Activated CD8-positive, alpha-beta memory T cell treated with anti-CD3 and anti-CD28 coated beads, Interleukin-2, amount 50 U/mL, for 24 hours (primary cell): ENCODE data around the gene OR2V1.
"Not testable (repeated sequence)": the region's sequence is repeated elsewhere in the genome, so short reads cannot be mapped to it uniquely, and the experiment has no call there.

ENCODE experiments used
- DNase-seq: peaks from one replicate; pipeline ENCODE4 v3.0.0-alpha.2; 2020; ENCODE audit errors: extremely low read depth

OR2V1 gene

DNA sequence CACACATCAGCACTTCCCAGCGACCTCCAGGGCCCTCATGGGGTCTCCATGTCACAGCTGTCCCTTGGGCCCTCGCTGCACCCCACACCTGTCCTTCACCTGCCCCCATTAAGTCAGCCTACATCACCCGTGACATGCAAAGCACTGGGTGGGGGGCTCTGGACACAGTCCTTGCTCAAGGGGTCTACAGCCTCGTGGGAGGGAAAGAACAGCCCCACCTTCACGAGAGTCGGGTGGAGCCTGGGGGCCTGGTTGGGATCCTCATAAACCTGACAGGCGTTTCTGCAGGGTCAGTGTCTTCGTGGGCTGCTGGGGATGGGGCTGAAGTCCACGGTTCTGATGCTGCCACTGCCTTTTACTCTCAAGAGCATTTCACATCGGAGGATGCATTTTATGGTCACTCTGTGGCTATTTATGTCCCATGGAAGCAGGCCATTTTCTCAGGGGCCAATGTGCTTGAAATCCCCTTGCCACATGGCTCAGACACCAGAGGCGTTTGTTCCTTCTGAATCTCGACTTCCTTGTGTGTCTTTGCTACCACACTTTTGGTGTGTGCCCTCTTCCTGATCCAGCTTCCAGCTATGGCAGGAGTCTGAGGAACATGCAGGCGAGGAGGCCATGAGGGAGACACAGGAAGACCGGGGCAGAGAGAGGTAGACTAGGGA lies at the start of gene OR2V1:
Gene OR2V1, minus strand, starts transcription at position 338 of the 665 bp plus-strand sequence. CDS start 5,865 bp downstream, outside the sequence.
- DNase-seq: no peak

DNA sequence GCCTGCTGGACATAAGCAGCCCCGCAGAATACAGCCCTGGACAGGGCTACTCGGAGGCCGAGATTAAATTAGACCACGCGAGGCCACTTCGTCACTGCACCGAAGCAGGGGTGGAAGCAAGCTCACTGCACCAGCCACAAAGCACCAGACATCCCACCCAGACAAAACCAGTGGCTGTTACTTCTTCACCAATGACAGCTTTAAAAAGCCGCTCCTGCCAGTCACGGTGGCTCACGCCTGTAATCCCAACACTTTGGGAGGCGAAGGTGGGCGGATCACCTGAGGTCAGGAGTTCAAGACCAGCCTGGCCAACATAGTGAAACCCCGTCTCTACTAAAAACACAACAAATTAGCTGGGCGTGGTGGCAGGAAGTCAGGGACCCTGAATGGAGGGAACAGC lies 46.6 kb upstream of the OR2V1 start:
- DNase-seq: not testable (repeated sequence)

DNA sequence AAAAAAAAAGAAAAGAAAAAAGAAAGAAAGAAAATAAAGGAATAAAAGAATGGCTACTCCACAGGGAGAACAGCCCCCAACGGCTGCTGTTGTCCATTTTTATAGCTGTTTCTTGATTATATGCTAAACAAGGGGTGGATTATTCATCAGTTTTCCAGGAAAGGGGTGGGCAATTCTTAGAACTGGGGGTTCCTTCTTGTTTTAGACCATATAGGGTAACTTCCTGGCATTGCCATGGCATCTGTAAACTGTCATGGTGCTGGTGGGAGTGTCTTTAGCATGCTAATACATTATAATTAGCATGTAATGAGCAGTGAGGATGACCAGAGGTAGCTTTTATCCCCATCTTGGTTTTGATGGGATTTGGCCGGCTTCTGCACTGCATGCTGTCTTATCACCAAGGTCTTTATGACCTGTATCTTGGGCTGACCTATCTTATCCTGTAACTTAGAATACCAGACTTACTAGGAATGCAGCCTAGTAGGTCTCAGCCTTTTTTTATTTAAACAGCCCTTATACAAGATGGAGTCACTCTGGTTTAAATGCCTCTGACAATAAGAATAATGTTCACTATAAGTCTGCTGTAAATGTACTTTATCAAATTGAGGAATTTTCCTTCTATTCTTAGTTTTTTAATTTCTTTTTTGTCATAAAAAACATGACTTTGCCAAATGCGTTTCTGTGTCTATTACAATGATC lies 45.4 kb upstream of the OR2V1 start:
- DNase-seq: no peak

DNA sequence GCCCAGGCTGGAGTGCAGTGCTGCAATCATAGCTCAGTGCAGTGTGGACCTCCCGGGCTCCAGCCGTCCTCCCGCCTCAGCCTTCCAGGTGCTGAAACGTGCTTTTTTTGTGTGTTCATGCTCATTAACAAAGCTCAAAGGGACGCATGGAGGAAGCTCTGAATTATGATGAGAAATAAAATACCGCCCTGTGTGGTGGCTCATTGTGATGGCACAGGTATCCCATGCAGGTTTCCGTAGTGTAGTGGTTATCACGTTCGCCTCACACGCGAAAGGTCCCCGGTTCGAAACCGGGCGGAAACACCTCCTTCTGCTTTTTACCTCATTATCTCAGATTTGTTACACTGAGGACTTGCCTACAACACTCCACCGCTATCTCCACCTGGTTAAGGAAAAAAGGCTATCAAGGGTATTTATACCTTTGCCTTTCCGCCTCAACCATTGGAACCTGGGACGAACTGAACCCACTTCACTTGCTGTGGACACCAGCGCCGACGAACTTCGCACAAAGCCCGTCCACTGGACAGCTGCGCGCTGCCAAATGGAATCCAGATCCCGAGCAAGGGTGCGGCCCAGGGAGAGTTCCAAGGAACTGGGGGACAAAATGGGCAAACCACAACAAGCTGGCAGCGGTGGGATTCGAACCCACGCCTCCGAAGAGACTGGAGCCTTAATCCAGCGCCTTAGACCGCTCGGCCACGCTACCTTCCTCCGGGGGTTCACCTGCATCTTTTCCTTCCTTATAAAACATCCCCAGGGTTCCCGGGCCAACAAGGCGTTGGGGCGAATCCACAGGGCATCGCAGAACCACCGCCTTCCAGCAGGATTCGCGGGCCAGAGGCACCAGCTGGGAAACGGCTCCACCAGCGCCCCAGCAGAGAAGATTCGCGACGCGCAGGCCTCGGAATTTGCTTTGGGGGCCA lies 42.7 kb upstream of the OR2V1 start:
- no peak for DNase-seq

- DNase-seq: no peak
These were observed 42.1 kb upstream of the OR2V1 start for GRCh38 chr5:181173027-181173419.

- no peak for DNase-seq
These were observed 40.8 kb upstream of the OR2V1 start for GRCh38 chr5:181171782-181172181.

- DNase-seq: no peak
These were observed 40.0 kb upstream of the OR2V1 start for GRCh38 chr5:181170996-181171395.

- no peak for DNase-seq
These were observed 39.4 kb upstream of the OR2V1 start for GRCh38 chr5:181170237-181170825.

DNA sequence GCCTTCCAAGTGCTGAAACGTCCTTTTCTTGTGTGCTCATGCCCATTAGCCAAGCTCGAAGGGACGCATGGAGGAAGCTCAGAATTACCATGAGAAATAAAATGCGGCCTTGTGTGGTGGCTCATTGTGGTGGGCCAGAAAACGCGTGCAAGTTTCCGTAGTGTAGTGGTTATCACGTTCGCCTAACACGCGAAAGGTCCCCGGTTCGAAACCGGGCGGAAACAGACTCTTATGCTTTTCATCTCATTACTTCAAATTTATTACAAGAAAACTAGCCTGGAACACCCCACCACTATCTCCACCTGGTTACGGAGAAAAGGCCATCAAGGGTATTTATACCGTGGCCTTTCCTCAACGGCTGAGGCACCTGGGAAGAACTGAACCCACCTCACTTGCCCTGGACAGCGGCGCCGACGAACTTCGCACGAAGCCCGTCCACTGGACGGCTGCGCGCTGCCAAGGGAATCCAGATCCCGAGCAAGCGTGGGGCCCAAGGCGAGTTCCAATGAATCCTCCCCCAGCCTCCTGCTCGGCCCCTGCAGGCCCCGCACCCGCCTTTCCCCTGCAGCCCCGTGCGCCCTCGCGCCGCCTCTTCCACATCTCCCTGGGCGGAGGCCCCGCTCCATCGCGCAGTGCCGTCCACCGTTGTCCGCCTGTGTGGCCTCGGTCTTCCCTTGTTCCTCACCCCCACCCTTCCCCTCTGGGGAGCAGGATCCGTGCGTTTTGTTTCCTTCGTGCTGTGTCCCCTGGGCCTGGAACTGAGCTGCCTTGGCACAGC lies 38.7 kb upstream of the OR2V1 start:
- DNase-seq: peak; percentile 83

GRCh38 chr5:181168595-181169118 lies 37.7 kb upstream of the OR2V1 start:
- no peak for DNase-seq

- no peak for DNase-seq
These were observed 37.0 kb upstream of the OR2V1 start for GRCh38 chr5:181167814-181168488.

GRCh38 chr5:181166812-181167733 lies 36.1 kb upstream of the OR2V1 start:
- DNase-seq: no peak

- DNase-seq: no peak
These were observed 33.3 kb upstream of the OR2V1 start for GRCh38 chr5:181164076-181164952.

DNA sequence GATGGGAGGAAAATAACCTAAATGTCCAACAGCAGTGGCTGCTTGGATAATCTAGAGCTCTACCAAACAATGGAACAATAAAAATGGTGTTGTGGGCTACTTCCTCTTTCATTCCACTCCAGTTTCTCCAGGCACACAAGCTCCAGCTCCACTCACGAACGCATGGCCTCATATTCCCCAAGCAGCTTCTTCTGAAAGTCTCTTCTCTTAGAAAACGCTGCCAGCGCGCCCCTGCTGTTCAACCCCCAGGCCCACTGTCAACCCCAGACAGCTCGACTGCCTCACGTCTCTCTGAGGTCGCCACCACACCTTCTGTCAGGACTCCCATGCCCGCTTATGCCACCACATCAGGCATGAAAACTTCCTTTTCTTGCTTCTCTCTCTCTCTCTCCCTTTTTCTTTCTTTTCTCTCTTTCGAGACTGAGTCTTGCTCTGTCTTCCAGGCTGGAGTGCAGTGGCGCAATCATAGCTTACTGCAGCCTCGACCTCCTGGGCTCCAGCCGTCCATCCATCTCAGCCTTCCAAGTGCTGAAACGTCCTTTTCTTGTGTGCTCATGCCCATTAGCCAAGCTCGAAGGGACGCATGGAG lies 32.6 kb upstream of the OR2V1 start:
- DNase-seq: no peak

DNA sequence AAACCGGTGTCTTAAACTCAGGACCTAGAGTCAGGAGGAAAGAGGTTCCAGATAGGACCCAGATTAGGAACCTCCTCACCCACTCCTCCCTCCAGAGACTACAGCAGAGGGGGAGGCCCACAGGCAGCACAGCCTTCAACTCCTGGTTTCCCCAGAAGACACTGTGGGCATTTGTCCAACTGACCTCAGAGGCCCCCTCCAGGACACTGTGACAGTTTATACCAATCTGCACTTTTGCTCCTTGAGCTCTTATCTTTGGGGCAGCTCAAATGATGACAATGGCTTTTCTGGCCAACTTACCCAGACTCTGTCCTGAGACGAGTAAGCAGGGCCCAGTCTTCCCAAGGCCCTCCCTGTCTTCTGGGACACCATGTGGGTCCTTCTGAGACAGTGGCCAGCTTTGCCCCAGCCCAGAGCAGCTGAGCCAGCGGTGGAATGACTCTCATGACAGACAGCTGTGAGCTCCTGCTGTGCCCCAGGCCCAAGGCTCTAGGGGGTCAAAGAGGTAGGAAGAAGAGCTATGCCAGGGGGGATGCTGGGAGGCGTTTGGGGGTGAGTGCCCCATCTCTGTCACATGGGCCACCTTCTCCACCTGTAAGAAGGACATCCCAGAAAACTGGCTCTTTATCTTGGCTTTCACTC lies 30.7 kb upstream of the OR2V1 start:
- no peak for DNase-seq

DNA sequence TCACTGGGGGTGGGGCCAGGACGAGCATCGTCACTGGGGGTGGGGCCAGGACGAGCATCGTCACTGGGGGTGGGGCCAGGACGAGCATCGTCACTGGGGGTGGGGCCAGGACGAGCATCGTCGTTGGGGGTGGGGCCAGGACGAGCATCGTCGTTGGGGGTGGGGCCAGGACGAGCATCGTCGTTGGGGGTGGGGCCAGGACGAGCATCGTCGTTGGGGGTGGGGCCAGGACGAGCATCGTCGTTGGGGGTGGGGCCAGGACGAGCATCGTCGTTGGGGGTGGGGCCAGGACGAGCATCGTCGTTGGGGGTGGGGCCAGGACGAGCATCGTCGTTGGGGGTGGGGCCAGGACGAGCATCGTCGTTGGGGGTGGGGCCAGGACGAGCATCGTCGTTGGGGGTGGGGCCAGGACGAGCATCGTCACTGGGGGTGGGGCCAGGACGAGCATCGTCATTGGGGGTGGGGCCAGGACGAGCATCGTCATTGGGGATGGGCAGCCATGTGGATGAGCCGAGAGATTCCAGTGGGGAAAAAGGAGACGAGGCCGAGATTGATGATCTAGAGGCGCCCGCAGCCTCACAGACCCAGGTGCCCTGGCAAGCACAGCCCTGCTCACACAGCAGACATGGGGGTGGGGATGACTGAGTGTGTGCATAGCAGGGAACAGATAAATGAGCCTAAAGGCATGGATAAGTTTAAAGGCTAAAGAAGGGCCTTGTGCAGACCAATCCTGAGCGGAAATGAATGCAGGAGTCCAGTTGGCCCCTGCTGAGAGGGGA lies 30.0 kb upstream of the OR2V1 start:
- not testable (repeated sequence) for DNase-seq
